GM12878 (cell line): ENCODE measurements around the gene PDE8B.

Experiments used
- CHD1 ChIP-seq: IDR thresholded peaks from 2 replicates; pipeline ENCODE4 v1.6.1; 2012; ENCODE audit warnings: low read depth, low read length, improper control_type of control experiment
- EED ChIP-seq: sonication (generic); IDR thresholded peaks from 2 replicates; pipeline ENCODE4 v1.6.1; 2016; ENCODE audit warnings: antibody characterized with exemption, low read depth
- EP300 ChIP-seq, 2 experiments: fragments of 150-350 bp in 1 of 2; IDR thresholded peaks; 2 replicates each; pipeline ENCODE4 v1.6.1; 2011 to 2012; ENCODE audit warnings: low read depth in 2 of 2, low read length in 2 of 2, borderline replicate concordance in 1 of 2, improper control_type of control experiment in 1 of 2, inconsistent platforms in 1 of 2; ENCODE audit not compliant: control insufficient read depth in 1 of 2
- GABPA ChIP-seq: IDR thresholded peaks from 2 replicates; pipeline ENCODE4 v1.6.1; 2014; ENCODE audit warnings: antibody characterized with exemption, low read depth, mild to moderate bottlenecking, inconsistent platforms
- HDGF ChIP-seq: fragments of 450-650 bp; IDR thresholded peaks from 2 replicates; pipeline ENCODE4 v1.6.1; 2016; ENCODE audit warnings: antibody characterized with exemption
- MYC ChIP-seq: IDR thresholded peaks from 2 replicates; pipeline ENCODE4 v1.6.1; 2011; ENCODE audit warnings: mild to moderate bottlenecking, low read length, moderate library complexity, inconsistent platforms; ENCODE audit not compliant: insufficient read depth, insufficient replicate concordance, insufficient read length, severe bottlenecking
- RBBP5 ChIP-seq: fragments of 200-600 bp; sonication (generic); conservative IDR thresholded peaks from 2 replicates; pipeline ENCODE4 v1.6.1; 2016
- SPI1 ChIP-seq: IDR thresholded peaks from 2 replicates; pipeline ENCODE4 v1.6.1; 2011; ENCODE audit warnings: low read depth, mild to moderate bottlenecking, low read length, moderate library complexity, borderline replicate concordance; ENCODE audit not compliant: insufficient read depth
- TAF1 ChIP-seq: IDR thresholded peaks from 2 replicates; pipeline ENCODE4 v1.6.1; 2011; ENCODE audit warnings: mild to moderate bottlenecking, low read depth, low read length, borderline replicate concordance
- TF ChIP-seq, protein P1 (sequence below): IDR thresholded peaks from 2 replicates; pipeline ENCODE4 v1.6.1; 2012; ENCODE audit warnings: low read length, inconsistent platforms
- TF ChIP-seq, protein P2 (sequence below), 3 experiments: IDR thresholded peaks in 2 of 3; conservative IDR thresholded peaks in 1 of 3; 2 replicates each; pipeline ENCODE4 v1.5.1; 2011; ENCODE audit warnings: low read depth in 3 of 3, low read length in 3 of 3, mild to moderate bottlenecking in 3 of 3, control low read depth in 2 of 3, moderate library complexity in 2 of 3, inconsistent platforms in 1 of 3, mixed read lengths in 1 of 3; ENCODE audit not compliant: control insufficient read depth in 2 of 3, insufficient read depth in 1 of 3; ENCODE audit errors: extremely low read depth in 1 of 3

DNA sequence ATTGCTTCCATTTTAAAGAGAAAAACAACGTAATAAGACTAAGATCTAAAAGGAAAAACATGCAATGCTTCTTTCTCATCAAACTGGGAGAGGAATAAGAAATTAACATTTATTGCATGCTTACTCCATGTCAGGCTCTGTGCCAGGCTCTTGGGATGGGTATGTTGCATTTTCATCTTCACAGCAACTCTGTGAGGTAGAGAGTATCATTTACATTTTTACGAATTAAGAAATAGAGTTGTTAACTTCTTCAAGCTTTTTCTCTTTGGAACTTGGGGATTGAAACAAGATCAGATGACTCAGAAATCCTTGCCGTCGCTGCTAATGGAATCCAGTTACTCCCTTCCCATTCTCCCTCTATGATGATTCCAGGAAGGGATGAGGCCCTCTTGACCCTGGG is 39.5 kb downstream of the PDE8B start:
- TF ChIP-seq EED (no peak), GABPA (no peak), TAF1 (no peak), SPI1 (no peak), CHD1 (no peak), MYC (no peak), RBBP5 (no peak), EP300 (IDR thresholded peaks at IDR 0.05; ENCODE audit: borderline replicate concordance in 1 of 2, control insufficient read depth in 1 of 2, low read depth in 2 of 2, low read length in 2 of 2) (no peak), HDGF (no peak)
- TF ChIP-seq, protein P1, sequence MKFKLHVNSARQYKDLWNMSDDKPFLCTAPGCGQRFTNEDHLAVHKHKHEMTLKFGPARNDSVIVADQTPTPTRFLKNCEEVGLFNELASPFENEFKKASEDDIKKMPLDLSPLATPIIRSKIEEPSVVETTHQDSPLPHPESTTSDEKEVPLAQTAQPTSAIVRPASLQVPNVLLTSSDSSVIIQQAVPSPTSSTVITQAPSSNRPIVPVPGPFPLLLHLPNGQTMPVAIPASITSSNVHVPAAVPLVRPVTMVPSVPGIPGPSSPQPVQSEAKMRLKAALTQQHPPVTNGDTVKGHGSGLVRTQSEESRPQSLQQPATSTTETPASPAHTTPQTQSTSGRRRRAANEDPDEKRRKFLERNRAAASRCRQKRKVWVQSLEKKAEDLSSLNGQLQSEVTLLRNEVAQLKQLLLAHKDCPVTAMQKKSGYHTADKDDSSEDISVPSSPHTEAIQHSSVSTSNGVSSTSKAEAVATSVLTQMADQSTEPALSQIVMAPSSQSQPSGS: no peak
- TF ChIP-seq, protein P2, sequence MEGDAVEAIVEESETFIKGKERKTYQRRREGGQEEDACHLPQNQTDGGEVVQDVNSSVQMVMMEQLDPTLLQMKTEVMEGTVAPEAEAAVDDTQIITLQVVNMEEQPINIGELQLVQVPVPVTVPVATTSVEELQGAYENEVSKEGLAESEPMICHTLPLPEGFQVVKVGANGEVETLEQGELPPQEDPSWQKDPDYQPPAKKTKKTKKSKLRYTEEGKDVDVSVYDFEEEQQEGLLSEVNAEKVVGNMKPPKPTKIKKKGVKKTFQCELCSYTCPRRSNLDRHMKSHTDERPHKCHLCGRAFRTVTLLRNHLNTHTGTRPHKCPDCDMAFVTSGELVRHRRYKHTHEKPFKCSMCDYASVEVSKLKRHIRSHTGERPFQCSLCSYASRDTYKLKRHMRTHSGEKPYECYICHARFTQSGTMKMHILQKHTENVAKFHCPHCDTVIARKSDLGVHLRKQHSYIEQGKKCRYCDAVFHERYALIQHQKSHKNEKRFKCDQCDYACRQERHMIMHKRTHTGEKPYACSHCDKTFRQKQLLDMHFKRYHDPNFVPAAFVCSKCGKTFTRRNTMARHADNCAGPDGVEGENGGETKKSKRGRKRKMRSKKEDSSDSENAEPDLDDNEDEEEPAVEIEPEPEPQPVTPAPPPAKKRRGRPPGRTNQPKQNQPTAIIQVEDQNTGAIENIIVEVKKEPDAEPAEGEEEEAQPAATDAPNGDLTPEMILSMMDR (IDR thresholded peaks at IDR 0.05 in 2 of 3, conservative IDR thresholded peaks at IDR 0.05 in 1 of 3; ENCODE audit: control insufficient read depth in 2 of 3, extremely low read depth in 1 of 3, insufficient read depth in 1 of 3, low read depth in 3 of 3, low read length in 3 of 3): no peak
